OCI-LY7 (cell line): ENCODE data around the gene KCNH1.

ENCODE experiments used
- EZH2phosphoT487 ChIP-seq: fragments of 200-600 bp; sonication (generic); IDR thresholded peaks from 2 replicates; pipeline ENCODE4 v1.6.1; 2018; ENCODE audit warnings: low read depth, borderline replicate concordance, mild to moderate bottlenecking, mixed run types, antibody characterized with exemption, low read length, moderate library complexity, mixed read lengths
- TF ChIP-seq, protein P1 (sequence below): fragments of 200-600 bp; sonication (generic); conservative IDR thresholded peaks from 2 replicates; pipeline ENCODE4 v1.5.1; 2014; ENCODE audit warnings: mild to moderate bottlenecking, antibody characterized with exemption, low read length, moderate library complexity, mixed read lengths

- TF ChIP-seq, protein P1, sequence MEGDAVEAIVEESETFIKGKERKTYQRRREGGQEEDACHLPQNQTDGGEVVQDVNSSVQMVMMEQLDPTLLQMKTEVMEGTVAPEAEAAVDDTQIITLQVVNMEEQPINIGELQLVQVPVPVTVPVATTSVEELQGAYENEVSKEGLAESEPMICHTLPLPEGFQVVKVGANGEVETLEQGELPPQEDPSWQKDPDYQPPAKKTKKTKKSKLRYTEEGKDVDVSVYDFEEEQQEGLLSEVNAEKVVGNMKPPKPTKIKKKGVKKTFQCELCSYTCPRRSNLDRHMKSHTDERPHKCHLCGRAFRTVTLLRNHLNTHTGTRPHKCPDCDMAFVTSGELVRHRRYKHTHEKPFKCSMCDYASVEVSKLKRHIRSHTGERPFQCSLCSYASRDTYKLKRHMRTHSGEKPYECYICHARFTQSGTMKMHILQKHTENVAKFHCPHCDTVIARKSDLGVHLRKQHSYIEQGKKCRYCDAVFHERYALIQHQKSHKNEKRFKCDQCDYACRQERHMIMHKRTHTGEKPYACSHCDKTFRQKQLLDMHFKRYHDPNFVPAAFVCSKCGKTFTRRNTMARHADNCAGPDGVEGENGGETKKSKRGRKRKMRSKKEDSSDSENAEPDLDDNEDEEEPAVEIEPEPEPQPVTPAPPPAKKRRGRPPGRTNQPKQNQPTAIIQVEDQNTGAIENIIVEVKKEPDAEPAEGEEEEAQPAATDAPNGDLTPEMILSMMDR = no peak
- TF ChIP-seq EZH2phosphoT487 = no peak
These were observed 500.3 kb downstream of the KCNH1 start for GRCh38 chr1:210633636-210634035.
